ENCODE results near the gene KANSL1L.

- TF ChIP-seq CTCF (IDR thresholded peaks at IDR 0.05; ENCODE audit: low read length) (no peak), EZH2 (IDR thresholded peaks at IDR 0.05; ENCODE audit: borderline replicate concordance, low read length) (no peak)
Measured at GRCh38 chr2:209990838-209991237, 180.4 kb downstream of the KANSL1L start.

Data from OCI-LY1 (cell line).